Measurements from ENCODE around the gene ADTRP. TPM values are rescaled to one million over a fixed set of nuclear protein-coding genes. Genes with fewer than 3 reads are reported as not detected.
A peak's percentile ranks its signal among the peaks of the same experiment; 100 is the strongest.

ADTRP gene
- total RNA-seq, 2 donors from 2014 or later, result 56.6 to 79.9 TPM

DNA sequence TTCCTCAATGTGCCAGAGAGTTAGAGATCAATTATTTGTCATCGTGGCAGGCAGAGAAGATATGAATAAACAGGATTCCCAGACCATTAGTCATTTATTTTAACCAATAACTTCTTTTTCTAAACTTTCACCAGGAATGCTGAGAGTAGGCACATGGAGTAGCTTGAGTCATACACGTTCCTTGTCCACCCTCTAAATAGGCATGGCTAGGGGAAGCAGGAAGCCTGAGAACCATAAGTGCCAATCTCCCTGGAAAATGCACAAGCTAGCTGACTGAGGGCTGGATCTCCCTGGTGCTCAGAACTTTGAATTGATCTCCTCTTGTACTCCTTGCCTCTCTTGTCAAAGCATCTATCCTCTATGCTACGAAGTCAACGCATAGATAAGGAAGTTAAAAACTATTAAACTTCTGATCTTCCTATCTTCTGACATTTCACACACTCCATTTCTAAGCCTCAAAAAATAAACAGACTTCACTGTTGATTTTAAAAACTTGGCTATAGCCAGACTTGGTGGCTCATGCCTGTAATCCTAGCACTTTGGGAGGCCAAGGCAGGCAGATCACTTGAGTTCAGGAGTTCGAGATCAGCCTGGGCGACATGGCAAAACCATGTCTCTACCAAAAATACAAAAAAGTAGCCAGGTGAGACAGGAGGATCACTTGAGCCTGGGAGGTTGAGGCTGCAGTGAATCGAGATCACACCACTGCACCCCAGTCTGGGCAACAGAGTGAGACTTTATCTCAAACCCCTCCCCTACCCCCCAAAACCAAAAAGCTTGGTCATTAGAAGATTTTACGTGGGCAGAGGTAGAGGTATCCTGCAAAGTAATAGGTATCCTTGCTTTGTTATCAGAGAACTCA lies 11.8 kb downstream of the ADTRP start:
- no peak overlapping the region for H3K9ac ChIP-seq (ENCODE audit: low read depth in 2 of 2, low read length in 2 of 2)

GRCh38 chr6:11766043-11766442 lies 12.6 kb downstream of the ADTRP start:
- TF ChIP-seq, protein P1, sequence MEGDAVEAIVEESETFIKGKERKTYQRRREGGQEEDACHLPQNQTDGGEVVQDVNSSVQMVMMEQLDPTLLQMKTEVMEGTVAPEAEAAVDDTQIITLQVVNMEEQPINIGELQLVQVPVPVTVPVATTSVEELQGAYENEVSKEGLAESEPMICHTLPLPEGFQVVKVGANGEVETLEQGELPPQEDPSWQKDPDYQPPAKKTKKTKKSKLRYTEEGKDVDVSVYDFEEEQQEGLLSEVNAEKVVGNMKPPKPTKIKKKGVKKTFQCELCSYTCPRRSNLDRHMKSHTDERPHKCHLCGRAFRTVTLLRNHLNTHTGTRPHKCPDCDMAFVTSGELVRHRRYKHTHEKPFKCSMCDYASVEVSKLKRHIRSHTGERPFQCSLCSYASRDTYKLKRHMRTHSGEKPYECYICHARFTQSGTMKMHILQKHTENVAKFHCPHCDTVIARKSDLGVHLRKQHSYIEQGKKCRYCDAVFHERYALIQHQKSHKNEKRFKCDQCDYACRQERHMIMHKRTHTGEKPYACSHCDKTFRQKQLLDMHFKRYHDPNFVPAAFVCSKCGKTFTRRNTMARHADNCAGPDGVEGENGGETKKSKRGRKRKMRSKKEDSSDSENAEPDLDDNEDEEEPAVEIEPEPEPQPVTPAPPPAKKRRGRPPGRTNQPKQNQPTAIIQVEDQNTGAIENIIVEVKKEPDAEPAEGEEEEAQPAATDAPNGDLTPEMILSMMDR (IDR thresholded peaks at IDR 0.05), result no peak
- no peak overlapping the region for H3K9ac ChIP-seq (ENCODE audit: low read depth in 2 of 2, low read length in 2 of 2)
- no peak overlapping the region for H3K4me3 ChIP-seq
- no peak overlapping the region for H3K27ac ChIP-seq
- H3K4me1 ChIP-seq, result peaks cover 4% of the 10 kb centered on the region
- H3K27me3 ChIP-seq, result no peaks in the 10 kb centered on the region
- H3K9me3 ChIP-seq, result no peaks in the 10 kb centered on the region
- H3K36me3 ChIP-seq, result no peaks in the 10 kb centered on the region
- no peak for DNase-seq
- intact Hi-C loops (cut with DNase I), result no loop called here

More for the DNA sequence above, 11.8 kb downstream of the ADTRP start:
- no peak for DNase-seq
- TF ChIP-seq, protein P1 (IDR thresholded peaks at IDR 0.05), result no peak
- intact Hi-C loops (cut with DNase I), result no loop called here
- Histone ChIP-seq H3K27me3 (no peaks in the 10 kb centered on the region), H3K36me3 (no peaks in the 10 kb centered on the region), H3K4me3 (no peak overlapping the region), H3K4me1 (peaks cover 8% of the 10 kb centered on the region), H3K27ac (no peak overlapping the region), H3K9me3 (no peaks in the 10 kb centered on the region)

DNA sequence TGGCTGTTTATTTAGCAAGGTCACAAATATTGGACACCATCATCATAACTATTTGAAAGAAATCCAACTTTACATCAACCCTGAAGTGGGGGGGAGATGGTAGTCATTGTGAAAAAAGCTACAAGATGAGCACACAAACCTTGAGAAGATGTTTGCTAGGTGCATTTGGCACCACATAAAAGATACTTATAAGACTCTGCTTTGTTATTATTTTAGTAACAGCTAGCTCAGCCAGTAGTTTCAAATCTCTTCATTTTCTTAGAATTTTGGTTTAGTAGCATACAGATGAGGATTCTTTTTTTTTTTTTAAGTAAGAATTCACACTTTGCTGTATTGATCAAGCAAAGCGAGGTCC lies 14.4 kb downstream of the ADTRP start:
- Histone ChIP-seq H3K4me3 (no peak overlapping the region), H3K27me3 (no peaks in the 10 kb centered on the region), H3K9me3 (no peaks in the 10 kb centered on the region), H3K27ac (no peak overlapping the region), H3K36me3 (no peaks in the 10 kb centered on the region), H3K4me1 (peaks cover 4% of the 10 kb centered on the region), H3K9ac (ENCODE audit: low read depth in 2 of 2, low read length in 2 of 2) (peak overlapping the region in 1 of 2 donors; percentile 14)
- intact Hi-C loops (cut with DNase I), result no loop called here
- TF ChIP-seq, protein P1 (IDR thresholded peaks at IDR 0.05), result no peak
- DNase-seq, result no peak

DNA sequence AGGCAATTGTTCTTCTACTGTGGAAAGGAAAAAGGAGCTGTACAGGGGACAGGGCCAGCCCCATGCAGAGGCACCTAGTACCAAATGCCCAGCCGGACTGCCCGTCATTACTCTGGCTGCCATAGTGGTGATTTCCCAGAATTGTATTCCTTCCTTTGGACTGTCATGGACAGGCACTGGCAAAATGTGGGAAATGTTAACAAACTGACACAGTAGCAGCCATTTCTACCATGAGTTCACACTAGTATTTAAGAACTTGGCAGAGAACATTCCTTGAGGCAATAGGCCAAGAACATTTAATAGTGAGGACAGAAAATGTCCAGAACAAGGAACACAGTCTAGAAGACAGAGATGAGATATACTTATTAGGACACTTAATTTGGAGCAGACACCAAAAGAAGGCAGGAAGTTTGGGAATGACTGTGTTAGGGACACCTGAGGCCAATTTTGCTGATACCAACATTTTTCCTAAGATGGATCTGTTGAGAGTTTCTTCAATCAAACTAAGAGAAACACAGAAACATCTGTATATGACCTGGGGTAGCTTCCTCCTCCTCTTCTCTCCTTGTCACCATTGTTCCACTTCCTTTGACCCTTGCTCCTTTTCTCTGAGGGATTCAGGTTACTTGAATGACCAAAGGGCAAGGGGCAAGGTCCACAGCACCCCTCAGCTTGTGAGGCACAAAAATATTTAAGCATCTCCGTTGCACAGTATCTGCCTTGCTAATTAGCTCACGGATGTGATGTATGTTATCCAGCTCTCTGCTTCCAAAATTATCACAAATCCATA lies 14.9 kb downstream of the ADTRP start:
- DNase-seq, result no peak
- peaks cover 4% of the 10 kb centered on the region for H3K4me1 ChIP-seq

DNA sequence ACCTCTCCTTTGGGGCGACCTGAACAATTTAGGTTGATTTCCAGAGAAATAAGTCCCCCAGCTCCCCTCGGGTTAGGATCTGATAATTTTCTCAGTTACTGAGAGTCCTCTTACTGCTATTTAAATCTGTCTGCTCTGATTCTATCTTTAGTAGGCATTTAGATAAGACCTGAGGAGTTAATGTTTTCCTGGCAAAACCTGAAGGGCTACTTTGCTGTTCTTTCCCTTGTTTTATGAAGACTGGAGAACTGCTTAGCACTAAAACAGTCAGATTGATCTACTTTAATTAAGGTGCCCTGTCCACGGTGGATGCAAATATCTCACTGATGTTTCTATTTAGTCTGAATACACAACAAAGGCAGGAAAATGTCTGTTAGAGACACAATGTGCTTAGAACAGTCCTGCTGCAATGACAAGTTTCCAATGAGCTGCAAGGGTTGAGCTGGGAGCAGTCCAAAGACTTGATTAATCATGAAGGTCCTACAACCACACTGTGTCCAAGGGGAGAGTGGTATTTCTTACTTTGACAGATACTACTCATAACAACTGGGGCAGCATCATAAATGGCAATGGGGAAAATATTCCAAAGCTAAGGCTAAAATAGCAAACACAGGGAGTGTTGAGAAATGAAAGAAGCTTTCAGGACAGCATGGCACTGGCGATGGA lies 15.7 kb downstream of the ADTRP start:
- intact Hi-C loops (cut with DNase I), result no loop called here
- H3K4me3 ChIP-seq, result no peak overlapping the region
- H3K27me3 ChIP-seq, result no peaks in the 10 kb centered on the region
- H3K36me3 ChIP-seq, result no peaks in the 10 kb centered on the region
- TF ChIP-seq, protein P1 (IDR thresholded peaks at IDR 0.05), result no peak
- H3K9ac ChIP-seq (ENCODE audit: low read depth in 2 of 2, low read length in 2 of 2), result peak overlapping the region in 1 of 2 donors; percentile 43
- H3K4me1 ChIP-seq, result peaks cover 4% of the 10 kb centered on the region
- peak overlapping the region; percentile 10 for H3K27ac ChIP-seq
- DNase-seq, result no peak
- H3K9me3 ChIP-seq, result no peaks in the 10 kb centered on the region

More for the DNA sequence above, 14.9 kb downstream of the ADTRP start:
- intact Hi-C loops (cut with DNase I), result no loop called here
- peak overlapping the region in 1 of 2 donors; percentile 14 for H3K9ac ChIP-seq (ENCODE audit: low read depth in 2 of 2, low read length in 2 of 2)
- H3K27ac ChIP-seq, result no peak overlapping the region
- no peak overlapping the region for H3K4me3 ChIP-seq
- H3K27me3 ChIP-seq, result no peaks in the 10 kb centered on the region
- TF ChIP-seq, protein P1 (IDR thresholded peaks at IDR 0.05), result no peak
- H3K36me3 ChIP-seq, result no peaks in the 10 kb centered on the region
- H3K9me3 ChIP-seq, result no peaks in the 10 kb centered on the region
